ENCODE results near the gene TRABD2B. TPM values are rescaled to one million over a fixed set of nuclear protein-coding genes. Genes with fewer than 3 reads are reported as not detected.

TRABD2B gene
- total RNA-seq, 1 experiment from 2014 or later = 10.3 TPM

DNA sequence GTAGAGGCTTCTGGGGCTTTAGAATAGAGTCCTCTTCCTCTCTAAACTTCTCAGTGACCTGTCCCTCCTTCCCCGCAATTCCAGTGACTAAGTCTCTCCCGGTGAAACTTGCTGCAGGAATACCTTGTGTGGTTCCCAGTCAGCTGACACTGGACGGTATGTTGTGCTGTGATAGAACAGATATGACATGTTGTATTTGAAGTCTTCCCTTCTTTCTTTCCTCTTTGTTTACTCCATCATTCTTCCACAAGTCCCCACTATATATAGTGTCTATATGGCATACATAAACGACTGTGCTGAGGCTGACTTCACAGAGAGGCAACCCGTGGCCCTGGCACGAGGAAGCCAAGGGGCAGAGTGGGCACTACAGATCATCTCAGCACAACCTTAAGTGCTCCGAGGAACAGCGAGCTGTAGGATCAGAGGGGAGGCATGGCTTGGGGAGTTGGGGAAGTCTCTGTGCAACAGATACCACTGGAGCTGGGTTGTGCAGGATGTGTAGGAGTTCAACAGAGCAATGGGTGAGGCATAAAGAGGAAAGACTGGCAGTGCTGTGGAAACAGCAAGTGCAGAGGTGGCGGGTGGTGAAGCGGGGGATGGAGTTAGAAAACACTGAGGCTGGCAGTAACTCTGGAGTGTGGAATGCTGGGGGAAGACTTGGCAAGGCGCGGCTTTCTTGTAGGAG is 237.8 kb downstream of the TRABD2B start:
- TF ChIP-seq NR3C1 (CRISPR knock-in tag; conservative IDR thresholded peaks at IDR 0.05; ENCODE audit: low read depth) (no peak), FOXP1 (CRISPR knock-in tag; IDR thresholded peaks at IDR 0.05; ENCODE audit: borderline replicate concordance) (no peak), ZBTB21 (CRISPR knock-in tag; IDR thresholded peaks at IDR 0.05; ENCODE audit: borderline replicate concordance) (no peak), GABPB1 (CRISPR knock-in tag; IDR thresholded peaks at IDR 0.05) (no peak), SP1 (CRISPR knock-in tag; conservative IDR thresholded peaks at IDR 0.05) (no peak), SOX15 (CRISPR knock-in tag; IDR thresholded peaks at IDR 0.05) (no peak), JUN (CRISPR knock-in tag; IDR thresholded peaks at IDR 0.05) (no peak), CREB1 (CRISPR knock-in tag; IDR thresholded peaks at IDR 0.05) (no peak)
- TF ChIP-seq, protein P1, sequence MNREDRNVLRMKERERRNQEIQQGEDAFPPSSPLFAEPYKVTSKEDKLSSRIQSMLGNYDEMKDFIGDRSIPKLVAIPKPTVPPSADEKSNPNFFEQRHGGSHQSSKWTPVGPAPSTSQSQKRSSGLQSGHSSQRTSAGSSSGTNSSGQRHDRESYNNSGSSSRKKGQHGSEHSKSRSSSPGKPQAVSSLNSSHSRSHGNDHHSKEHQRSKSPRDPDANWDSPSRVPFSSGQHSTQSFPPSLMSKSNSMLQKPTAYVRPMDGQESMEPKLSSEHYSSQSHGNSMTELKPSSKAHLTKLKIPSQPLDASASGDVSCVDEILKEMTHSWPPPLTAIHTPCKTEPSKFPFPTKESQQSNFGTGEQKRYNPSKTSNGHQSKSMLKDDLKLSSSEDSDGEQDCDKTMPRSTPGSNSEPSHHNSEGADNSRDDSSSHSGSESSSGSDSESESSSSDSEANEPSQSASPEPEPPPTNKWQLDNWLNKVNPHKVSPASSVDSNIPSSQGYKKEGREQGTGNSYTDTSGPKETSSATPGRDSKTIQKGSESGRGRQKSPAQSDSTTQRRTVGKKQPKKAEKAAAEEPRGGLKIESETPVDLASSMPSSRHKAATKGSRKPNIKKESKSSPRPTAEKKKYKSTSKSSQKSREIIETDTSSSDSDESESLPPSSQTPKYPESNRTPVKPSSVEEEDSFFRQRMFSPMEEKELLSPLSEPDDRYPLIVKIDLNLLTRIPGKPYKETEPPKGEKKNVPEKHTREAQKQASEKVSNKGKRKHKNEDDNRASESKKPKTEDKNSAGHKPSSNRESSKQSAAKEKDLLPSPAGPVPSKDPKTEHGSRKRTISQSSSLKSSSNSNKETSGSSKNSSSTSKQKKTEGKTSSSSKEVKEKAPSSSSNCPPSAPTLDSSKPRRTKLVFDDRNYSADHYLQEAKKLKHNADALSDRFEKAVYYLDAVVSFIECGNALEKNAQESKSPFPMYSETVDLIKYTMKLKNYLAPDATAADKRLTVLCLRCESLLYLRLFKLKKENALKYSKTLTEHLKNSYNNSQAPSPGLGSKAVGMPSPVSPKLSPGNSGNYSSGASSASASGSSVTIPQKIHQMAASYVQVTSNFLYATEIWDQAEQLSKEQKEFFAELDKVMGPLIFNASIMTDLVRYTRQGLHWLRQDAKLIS (CRISPR knock-in tag; IDR thresholded peaks at IDR 0.05; ENCODE audit: borderline replicate concordance) = no peak
- TF ChIP-seq, protein P2, sequence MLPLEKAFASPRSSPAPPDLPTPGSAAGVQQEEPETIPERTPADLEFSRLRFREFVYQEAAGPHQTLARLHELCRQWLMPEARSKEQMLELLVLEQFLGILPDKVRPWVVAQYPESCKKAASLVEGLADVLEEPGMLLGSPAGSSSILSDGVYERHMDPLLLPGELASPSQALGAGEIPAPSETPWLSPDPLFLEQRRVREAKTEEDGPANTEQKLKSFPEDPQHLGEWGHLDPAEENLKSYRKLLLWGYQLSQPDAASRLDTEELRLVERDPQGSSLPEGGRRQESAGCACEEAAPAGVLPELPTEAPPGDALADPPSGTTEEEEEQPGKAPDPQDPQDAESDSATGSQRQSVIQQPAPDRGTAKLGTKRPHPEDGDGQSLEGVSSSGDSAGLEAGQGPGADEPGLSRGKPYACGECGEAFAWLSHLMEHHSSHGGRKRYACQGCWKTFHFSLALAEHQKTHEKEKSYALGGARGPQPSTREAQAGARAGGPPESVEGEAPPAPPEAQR (CRISPR knock-in tag; IDR thresholded peaks at IDR 0.05) = no peak
- TF ChIP-seq, protein P3, sequence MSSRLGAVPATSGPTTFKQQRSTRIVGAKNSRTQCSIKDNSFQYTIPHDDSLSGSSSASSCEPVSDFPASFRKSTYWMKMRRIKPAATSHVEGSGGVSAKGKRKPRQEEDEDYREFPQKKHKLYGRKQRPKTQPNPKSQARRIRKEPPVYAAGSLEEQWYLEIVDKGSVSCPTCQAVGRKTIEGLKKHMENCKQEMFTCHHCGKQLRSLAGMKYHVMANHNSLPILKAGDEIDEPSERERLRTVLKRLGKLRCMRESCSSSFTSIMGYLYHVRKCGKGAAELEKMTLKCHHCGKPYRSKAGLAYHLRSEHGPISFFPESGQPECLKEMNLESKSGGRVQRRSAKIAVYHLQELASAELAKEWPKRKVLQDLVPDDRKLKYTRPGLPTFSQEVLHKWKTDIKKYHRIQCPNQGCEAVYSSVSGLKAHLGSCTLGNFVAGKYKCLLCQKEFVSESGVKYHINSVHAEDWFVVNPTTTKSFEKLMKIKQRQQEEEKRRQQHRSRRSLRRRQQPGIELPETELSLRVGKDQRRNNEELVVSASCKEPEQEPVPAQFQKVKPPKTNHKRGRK (CRISPR knock-in tag; IDR thresholded peaks at IDR 0.05; ENCODE audit: borderline replicate concordance) = no peak
- TF ChIP-seq, protein P4, sequence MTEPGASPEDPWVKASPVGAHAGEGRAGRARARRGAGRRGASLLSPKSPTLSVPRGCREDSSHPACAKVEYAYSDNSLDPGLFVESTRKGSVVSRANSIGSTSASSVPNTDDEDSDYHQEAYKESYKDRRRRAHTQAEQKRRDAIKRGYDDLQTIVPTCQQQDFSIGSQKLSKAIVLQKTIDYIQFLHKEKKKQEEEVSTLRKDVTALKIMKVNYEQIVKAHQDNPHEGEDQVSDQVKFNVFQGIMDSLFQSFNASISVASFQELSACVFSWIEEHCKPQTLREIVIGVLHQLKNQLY (CRISPR knock-in tag; IDR thresholded peaks at IDR 0.05) = no peak
- TF ChIP-seq, protein P5, sequence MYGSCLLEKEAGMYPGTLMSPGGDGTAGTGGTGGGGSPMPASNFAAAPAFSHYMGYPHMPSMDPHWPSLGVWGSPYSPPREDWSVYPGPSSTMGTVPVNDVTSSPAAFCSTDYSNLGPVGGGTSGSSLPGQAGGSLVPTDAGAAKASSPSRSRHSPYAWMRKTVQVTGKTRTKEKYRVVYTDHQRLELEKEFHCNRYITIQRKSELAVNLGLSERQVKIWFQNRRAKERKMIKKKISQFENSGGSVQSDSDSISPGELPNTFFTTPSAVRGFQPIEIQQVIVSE (CRISPR knock-in tag; IDR thresholded peaks at IDR 0.05; ENCODE audit: borderline replicate concordance) = no peak
- TF ChIP-seq, protein P6, sequence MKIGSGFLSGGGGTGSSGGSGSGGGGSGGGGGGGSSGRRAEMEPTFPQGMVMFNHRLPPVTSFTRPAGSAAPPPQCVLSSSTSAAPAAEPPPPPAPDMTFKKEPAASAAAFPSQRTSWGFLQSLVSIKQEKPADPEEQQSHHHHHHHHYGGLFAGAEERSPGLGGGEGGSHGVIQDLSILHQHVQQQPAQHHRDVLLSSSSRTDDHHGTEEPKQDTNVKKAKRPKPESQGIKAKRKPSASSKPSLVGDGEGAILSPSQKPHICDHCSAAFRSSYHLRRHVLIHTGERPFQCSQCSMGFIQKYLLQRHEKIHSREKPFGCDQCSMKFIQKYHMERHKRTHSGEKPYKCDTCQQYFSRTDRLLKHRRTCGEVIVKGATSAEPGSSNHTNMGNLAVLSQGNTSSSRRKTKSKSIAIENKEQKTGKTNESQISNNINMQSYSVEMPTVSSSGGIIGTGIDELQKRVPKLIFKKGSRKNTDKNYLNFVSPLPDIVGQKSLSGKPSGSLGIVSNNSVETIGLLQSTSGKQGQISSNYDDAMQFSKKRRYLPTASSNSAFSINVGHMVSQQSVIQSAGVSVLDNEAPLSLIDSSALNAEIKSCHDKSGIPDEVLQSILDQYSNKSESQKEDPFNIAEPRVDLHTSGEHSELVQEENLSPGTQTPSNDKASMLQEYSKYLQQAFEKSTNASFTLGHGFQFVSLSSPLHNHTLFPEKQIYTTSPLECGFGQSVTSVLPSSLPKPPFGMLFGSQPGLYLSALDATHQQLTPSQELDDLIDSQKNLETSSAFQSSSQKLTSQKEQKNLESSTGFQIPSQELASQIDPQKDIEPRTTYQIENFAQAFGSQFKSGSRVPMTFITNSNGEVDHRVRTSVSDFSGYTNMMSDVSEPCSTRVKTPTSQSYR (CRISPR knock-in tag; IDR thresholded peaks at IDR 0.05) = no peak
- TF ChIP-seq, protein P7, sequence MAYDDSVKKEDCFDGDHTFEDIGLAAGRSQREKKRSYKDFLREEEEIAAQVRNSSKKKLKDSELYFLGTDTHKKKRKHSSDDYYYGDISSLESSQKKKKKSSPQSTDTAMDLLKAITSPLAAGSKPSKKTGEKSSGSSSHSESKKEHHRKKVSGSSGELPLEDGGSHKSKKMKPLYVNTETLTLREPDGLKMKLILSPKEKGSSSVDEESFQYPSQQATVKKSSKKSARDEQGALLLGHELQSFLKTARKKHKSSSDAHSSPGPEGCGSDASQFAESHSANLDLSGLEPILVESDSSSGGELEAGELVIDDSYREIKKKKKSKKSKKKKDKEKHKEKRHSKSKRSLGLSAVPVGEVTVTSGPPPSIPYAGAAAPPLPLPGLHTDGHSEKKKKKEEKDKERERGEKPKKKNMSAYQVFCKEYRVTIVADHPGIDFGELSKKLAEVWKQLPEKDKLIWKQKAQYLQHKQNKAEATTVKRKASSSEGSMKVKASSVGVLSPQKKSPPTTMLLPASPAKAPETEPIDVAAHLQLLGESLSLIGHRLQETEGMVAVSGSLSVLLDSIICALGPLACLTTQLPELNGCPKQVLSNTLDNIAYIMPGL (CRISPR knock-in tag; IDR thresholded peaks at IDR 0.05) = no peak
- ChIA-PET POLR2A (no interaction called here), CTCF (interaction anchor here (0.9 to 3.2 kb wide), 5 partner anchors 17 to 327 kb away, joined by 4 to 10 read pairs (median 4); no protein-coding TSS in a partner anchor)
- no peak overlapping the region for H3K4me3 Mint-ChIP-seq
- peaks cover 22% of the 10 kb centered on the region for H3K27me3 Mint-ChIP-seq (ENCODE audit: low read depth)
- H3K9me3 Mint-ChIP-seq = no peaks in the 10 kb centered on the region
- no peaks in the 10 kb centered on the region for H3K36me3 Mint-ChIP-seq
- DNase-seq (ENCODE audit: low spot score) (no peak), ATAC-seq (no peak)
- H3K27ac Mint-ChIP-seq = no peak overlapping the region
- no peaks in the 10 kb centered on the region for H3K4me1 Mint-ChIP-seq

Data from WTC11 (cell line).